Uterus (tissue), 4 donors: ENCODE data around the gene NHSL1. TPM values are rescaled to one million over a fixed set of nuclear protein-coding genes. Genes with fewer than 3 reads are reported as not detected.

Experiments
- DNase-seq, 2 donors: peaks; one replicate each; pipeline ENCODE4 v3.0.0-alpha.2; 2019 to 2020
- H3K27ac ChIP-seq, 2 donors: fragments of 200-600 bp; sonication (generic); 1 replicate in 1 of 2; 2 replicates in 1 of 2; pipeline ENCODE4 v1.5.1; 2016 to 2018
- H3K27me3 ChIP-seq, 2 donors: fragments of 200-600 bp; sonication (generic); one replicate each; pipeline ENCODE4 v1.5.1; 2018 to 2019; ENCODE audit warnings: control low read depth in 1 of 2
- H3K36me3 ChIP-seq, 2 donors: fragments of 200-600 bp; sonication (generic); one replicate each; pipeline ENCODE4 v1.5.1; 2019; ENCODE audit warnings: control low read depth in 1 of 2
- H3K4me1 ChIP-seq, 2 donors: fragments of 200-600 bp; sonication (generic); one replicate each; pipeline ENCODE4 v1.5.1; 2018 to 2019; ENCODE audit warnings: control low read depth in 1 of 2
- H3K4me3 ChIP-seq, 2 donors: fragments of 200-600 bp; sonication (generic); 1 replicate in 1 of 2; 2 replicates in 1 of 2; pipeline ENCODE4 v1.5.1; 2018 to 2019; ENCODE audit warnings: mild to moderate bottlenecking in 1 of 2
- H3K9me3 ChIP-seq, 2 donors: fragments of 200-600 bp; sonication (generic); one replicate each; pipeline ENCODE4 v1.5.1; 2019; ENCODE audit warnings: control low read depth in 1 of 2
- CTCF ChIP-seq, 4 experiments: fragments of 200-600 bp in 2 of 4; fragments of 450-650 bp in 2 of 4; sonication (generic) in 2 of 4; IDR thresholded peaks; one replicate each; pipeline ENCODE4 v1.5.1; 2016 to 2019; ENCODE audit warnings: antibody characterized with exemption in 4 of 4, mild to moderate bottlenecking in 2 of 4, moderate library complexity in 1 of 4
- POLR2A ChIP-seq, 2 donors: fragments of 450-650 bp; IDR thresholded peaks; one replicate each; pipeline ENCODE4 v1.6.1; 2016; ENCODE audit warnings: antibody characterized with exemption in 2 of 2, mild to moderate bottlenecking in 1 of 2, moderate library complexity in 1 of 2
- intact Hi-C: fragments of 100-400 bp; cut with DNase I; formaldehyde crosslinking; loops from one replicate; pipeline ENCODE4 v1.15.1; 2023; ENCODE audit warnings: low total_unique reads
- total RNA-seq, 4 donors: library from RNA; depleted of rRNA in 3 of 4; stranded (reverse); fragments of >200 nt in 3 of 4; gene quantifications; one replicate each; pipeline versions ENCODE4 v1.1.0 to v1.2.4, GENCODE V29; 2014 to 2023
- donor health status: DM: yes; HTN: yes; CAD: no.

The NHSL1 gene
- total RNA-seq, 4 donors from 2014 or later: 2.8 to 30.9 (median 7.9) TPM

DNA sequence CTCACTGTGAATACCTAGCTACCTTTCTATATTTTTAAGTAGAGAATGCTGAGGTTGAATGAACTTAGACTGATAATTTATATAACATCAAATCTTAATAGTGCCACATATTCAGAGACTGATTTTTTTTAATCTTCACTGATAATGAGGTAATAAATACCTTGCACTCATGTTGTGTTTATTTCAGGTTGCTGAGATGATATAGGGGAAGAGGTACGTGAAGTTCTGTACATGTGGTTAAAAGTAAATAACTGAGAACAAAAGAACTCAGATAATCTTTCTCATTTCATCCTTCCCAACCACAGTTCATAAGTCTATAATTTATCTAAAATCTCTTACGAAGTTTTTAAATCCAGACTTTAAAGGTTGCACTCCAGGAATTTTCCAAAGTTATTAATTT, 6.4 kb downstream of the NHSL1 start:
- Histone ChIP-seq H3K27me3 (no peaks in the 10 kb centered on the region), H3K9me3 (no peaks in the 10 kb centered on the region), H3K27ac (no peak overlapping the region), H3K36me3 (no peaks in the 10 kb centered on the region), H3K4me3 (no peak overlapping the region), H3K4me1 (no peaks in the 10 kb centered on the region)
- TF ChIP-seq CTCF (IDR thresholded peaks at IDR 0.05) (no peak), POLR2A (IDR thresholded peaks at IDR 0.05) (no peak)
- intact Hi-C loops: no loop called here
- DNase-seq: no peak

DNA sequence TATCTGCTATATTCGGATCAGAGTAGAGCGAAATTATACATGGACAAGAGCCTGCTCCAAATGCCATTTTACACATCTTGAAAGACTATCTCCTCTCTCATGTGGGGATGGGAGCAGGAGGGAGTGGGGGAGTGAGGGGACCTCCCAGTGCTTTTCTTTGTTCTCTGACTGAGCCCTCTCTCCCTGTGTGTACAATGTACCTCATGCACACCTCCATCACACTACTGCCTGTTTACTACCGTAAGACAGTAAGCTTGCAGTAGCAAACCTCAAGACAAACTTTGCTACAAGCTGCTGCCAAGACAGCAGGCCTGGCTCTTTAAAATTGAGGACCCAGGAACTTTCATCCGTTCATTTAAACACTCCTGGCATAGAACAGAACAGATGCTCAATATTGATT, 7.2 kb downstream of the NHSL1 start:
- Histone ChIP-seq H3K27ac (no peak overlapping the region), H3K36me3 (no peaks in the 10 kb centered on the region), H3K9me3 (no peaks in the 10 kb centered on the region), H3K27me3 (no peaks in the 10 kb centered on the region), H3K4me3 (no peak overlapping the region), H3K4me1 (no peaks in the 10 kb centered on the region)
- intact Hi-C loops: no loop called here
- TF ChIP-seq CTCF (IDR thresholded peaks at IDR 0.05) (no peak), POLR2A (IDR thresholded peaks at IDR 0.05) (no peak)
- DNase-seq: no peak

DNA sequence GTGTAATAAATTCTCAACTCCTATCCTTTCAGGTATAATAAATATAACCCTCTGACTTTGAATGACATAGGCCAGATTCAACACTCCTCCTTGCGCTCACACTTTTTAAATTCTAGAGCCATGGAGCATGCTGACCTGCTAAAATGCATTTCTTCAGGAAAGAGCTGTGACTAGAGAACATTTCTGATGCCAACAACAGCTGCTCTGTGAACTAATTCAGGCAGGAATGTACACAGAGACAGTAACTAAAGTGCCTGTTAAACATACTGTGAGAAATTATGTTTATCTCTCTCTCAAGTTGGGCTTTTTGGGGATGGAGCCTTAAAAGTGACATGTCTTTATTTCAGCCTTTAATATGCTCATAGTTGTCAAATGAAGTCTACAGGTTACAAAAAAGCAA, 8.3 kb downstream of the NHSL1 start:
- no peak overlapping the region for H3K27ac ChIP-seq
- TF ChIP-seq CTCF (IDR thresholded peaks at IDR 0.05) (no peak), POLR2A (IDR thresholded peaks at IDR 0.05) (no peak)
- H3K9me3 ChIP-seq: no peaks in the 10 kb centered on the region
- H3K4me3 ChIP-seq: no peak overlapping the region
- H3K27me3 ChIP-seq: no peaks in the 10 kb centered on the region
- intact Hi-C loops: no loop called here
- no peaks in the 10 kb centered on the region for H3K36me3 ChIP-seq
- H3K4me1 ChIP-seq: no peaks in the 10 kb centered on the region
- no peak for DNase-seq

- no peak for DNase-seq
- intact Hi-C loops: no loop called here
- Histone ChIP-seq H3K9me3 (no peaks in the 10 kb centered on the region), H3K4me1 (no peaks in the 10 kb centered on the region), H3K27ac (no peak overlapping the region), H3K36me3 (no peaks in the 10 kb centered on the region), H3K27me3 (no peaks in the 10 kb centered on the region), H3K4me3 (no peak overlapping the region)
- TF ChIP-seq POLR2A (IDR thresholded peaks at IDR 0.05) (no peak), CTCF (IDR thresholded peaks at IDR 0.05) (no peak)
Measured at GRCh38 chr6:138489846-138490245, 9.4 kb downstream of the NHSL1 start.

DNA sequence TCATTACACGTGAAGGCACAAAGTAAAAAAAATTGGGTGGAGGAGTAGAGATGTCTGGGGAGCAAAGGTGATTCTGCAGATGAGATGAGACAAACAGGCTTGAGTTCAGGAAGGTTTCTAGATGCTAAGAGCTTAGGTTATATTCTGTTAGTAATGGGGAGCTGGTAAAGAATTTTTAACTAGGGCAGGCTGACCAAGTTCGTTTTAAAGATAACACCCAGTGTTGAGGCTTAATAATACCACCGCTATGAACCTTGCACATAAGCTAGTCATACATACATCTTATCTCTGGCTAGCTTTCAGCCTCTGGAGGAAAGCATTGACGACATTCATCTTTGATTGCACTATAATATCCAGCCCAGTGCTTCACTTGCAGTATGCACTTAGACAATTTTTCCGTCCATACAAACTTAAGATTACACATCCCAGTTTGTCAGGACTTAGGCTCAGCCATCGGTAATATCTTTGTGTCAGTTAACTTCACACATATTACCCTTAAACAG, 12.1 kb downstream of the NHSL1 start:
- no peaks in the 10 kb centered on the region for H3K27me3 ChIP-seq
- DNase-seq: no peak
- H3K27ac ChIP-seq: no peak overlapping the region
- intact Hi-C loops: no loop called here
- no peaks in the 10 kb centered on the region for H3K4me1 ChIP-seq
- H3K9me3 ChIP-seq: no peaks in the 10 kb centered on the region
- H3K4me3 ChIP-seq: no peak overlapping the region
- no peaks in the 10 kb centered on the region for H3K36me3 ChIP-seq
- TF ChIP-seq POLR2A (IDR thresholded peaks at IDR 0.05) (no peak), CTCF (IDR thresholded peaks at IDR 0.05) (no peak)
